SU-DHL-6 (cell line): ENCODE data around the gene FADS1.

ENCODE experiments used
- H2AFZ ChIP-seq: fragments of 200-600 bp; sonication (generic); 2 replicates; pipeline ENCODE4 v1.6.1; 2014; ENCODE audit warnings: low read depth, mild to moderate bottlenecking, moderate library complexity, mixed read lengths, antibody characterized with exemption, low read length; ENCODE audit not compliant: severe bottlenecking
- H3F3A ChIP-seq: fragments of 200-600 bp; shearing (Covaris generic); 2 replicates; pipeline ENCODE4 v1.6.0; 2016; ENCODE audit warnings: antibody characterized with exemption, mild to moderate bottlenecking; ENCODE audit not compliant: insufficient read depth
- H3K27ac ChIP-seq: fragments of 200-600 bp; sonication (generic); 2 replicates; pipeline ENCODE4 v1.5.1; 2016; ENCODE audit warnings: low read depth, mild to moderate bottlenecking, low read length, moderate library complexity, mixed read lengths
- H3K27me3 ChIP-seq: fragments of 200-600 bp; sonication (generic), shearing (Covaris generic); 2 replicates; pipeline ENCODE4 v1.6.0; 2014; ENCODE audit warnings: mild to moderate bottlenecking, low read length
- H3K36me3 ChIP-seq: fragments of 200-600 bp; sonication (generic); 2 replicates; pipeline ENCODE4 v1.6.1; 2014; ENCODE audit warnings: mild to moderate bottlenecking, low read length, mixed read lengths
- H3K4me2 ChIP-seq: fragments of 300-600, 200-600 bp; shearing (Covaris generic), sonication (generic); 2 replicates; pipeline ENCODE4 v1.6.0; 2014; ENCODE audit warnings: low read length, low read depth, mild to moderate bottlenecking; ENCODE audit not compliant: poor library complexity, severe bottlenecking
- H3K4me3 ChIP-seq: fragments of 200-600 bp; sonication (generic); 2 replicates; pipeline ENCODE4 v1.5.1; 2014; ENCODE audit warnings: antibody characterized with exemption, low read length, mild to moderate bottlenecking, mixed read lengths; ENCODE audit not compliant: insufficient read depth, poor library complexity, severe bottlenecking
- H3K79me2 ChIP-seq: fragments of 200-600 bp; sonication (generic); 2 replicates; pipeline ENCODE4 v1.6.1; 2014; ENCODE audit warnings: mild to moderate bottlenecking, low read length, moderate library complexity; ENCODE audit not compliant: insufficient read depth
- H3K9ac ChIP-seq: fragments of 200-600 bp; sonication (generic); 2 replicates; pipeline ENCODE4 v1.7.0; 2014; ENCODE audit warnings: mild to moderate bottlenecking, low read length
- H3K9me2 ChIP-seq: fragments of 200-600 bp; sonication (generic); replicated peaks from 2 replicates; pipeline ENCODE4 v1.6.1; 2014; ENCODE audit warnings: low read length; ENCODE audit not compliant: insufficient read depth
- H3K9me3 ChIP-seq: fragments of 200-600 bp; sonication (generic); 2 replicates; pipeline ENCODE4 v1.6.1; 2014; ENCODE audit warnings: low read length, mixed read lengths; ENCODE audit not compliant: insufficient read depth
- H4K20me1 ChIP-seq: fragments of 200-600 bp; sonication (generic); 2 replicates; pipeline ENCODE4 v1.6.1; 2014; ENCODE audit warnings: low read depth, mild to moderate bottlenecking, antibody characterized with exemption, low read length, moderate library complexity, mixed read lengths
- EZH2phosphoT487 ChIP-seq: fragments of 200-600 bp; sonication (generic), shearing (Covaris generic); conservative IDR thresholded peaks from 2 replicates; pipeline ENCODE4 v1.6.1; 2018; ENCODE audit warnings: mild to moderate bottlenecking, antibody characterized with exemption, low read length, moderate library complexity, mixed read lengths
- TF ChIP-seq, protein P1 (sequence below): fragments of 200-600 bp; sonication (generic); IDR thresholded peaks from one replicate; pipeline ENCODE4 v1.5.1; 2017; ENCODE audit warnings: antibody characterized with exemption, mild to moderate bottlenecking, low read length, moderate library complexity; ENCODE audit not compliant: insufficient read depth, poor library complexity, severe bottlenecking

FADS1 gene

DNA sequence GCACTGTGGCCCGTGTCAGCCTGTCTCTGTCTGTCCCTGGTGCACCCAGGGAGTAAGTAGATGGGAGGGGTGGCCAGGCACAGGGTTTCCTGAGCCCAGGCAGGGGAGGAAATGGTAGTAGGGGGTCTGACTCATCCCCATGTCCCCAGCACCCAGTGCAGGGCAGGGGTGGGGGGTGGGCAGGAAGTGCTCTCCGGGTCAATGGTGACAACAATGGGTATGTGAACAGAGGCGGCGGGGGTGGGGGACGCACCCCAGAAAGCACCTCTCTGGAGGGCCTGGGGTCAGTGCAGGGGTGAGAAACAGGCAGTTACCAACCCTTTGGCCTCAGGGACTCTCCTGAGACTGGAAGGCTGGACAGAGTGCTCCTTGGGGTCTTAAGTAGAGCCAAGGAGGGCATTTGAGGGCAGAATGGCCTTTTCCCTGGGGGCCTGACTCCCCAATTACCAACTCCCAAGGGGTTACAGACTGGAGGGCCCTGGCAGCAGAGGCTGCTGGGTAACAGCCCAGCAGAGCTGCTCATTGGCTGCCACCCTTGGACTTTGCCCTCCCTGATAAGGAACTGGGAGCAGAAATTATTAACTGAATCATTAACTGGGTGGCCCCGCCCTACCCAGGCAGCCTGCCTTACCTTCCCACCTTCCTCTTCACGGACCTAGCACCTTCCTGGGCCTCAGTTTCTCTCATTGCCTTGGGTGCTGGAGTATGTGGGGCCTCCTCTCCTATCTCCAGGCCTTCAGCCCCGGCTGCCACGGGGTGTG is 60.2 kb downstream of the FADS1 start:
- Histone ChIP-seq H3K9ac (no peak overlapping the region), H4K20me1 (no peaks in the 10 kb centered on the region), H3F3A (no peaks in the 10 kb centered on the region), H3K4me3 (no peak overlapping the region), H3K9me3 (no peaks in the 10 kb centered on the region), H3K79me2 (no peaks in the 10 kb centered on the region), H3K36me3 (no peaks in the 10 kb centered on the region), H3K9me2 (no peaks in the 10 kb centered on the region), H3K27ac (no peak overlapping the region), H3K4me2 (no peak overlapping the region), H2AFZ (no peak overlapping the region), H3K27me3 (no peaks in the 10 kb centered on the region)
- TF ChIP-seq, protein P1, sequence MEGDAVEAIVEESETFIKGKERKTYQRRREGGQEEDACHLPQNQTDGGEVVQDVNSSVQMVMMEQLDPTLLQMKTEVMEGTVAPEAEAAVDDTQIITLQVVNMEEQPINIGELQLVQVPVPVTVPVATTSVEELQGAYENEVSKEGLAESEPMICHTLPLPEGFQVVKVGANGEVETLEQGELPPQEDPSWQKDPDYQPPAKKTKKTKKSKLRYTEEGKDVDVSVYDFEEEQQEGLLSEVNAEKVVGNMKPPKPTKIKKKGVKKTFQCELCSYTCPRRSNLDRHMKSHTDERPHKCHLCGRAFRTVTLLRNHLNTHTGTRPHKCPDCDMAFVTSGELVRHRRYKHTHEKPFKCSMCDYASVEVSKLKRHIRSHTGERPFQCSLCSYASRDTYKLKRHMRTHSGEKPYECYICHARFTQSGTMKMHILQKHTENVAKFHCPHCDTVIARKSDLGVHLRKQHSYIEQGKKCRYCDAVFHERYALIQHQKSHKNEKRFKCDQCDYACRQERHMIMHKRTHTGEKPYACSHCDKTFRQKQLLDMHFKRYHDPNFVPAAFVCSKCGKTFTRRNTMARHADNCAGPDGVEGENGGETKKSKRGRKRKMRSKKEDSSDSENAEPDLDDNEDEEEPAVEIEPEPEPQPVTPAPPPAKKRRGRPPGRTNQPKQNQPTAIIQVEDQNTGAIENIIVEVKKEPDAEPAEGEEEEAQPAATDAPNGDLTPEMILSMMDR: no peak
- no peak for TF ChIP-seq EZH2phosphoT487

DNA sequence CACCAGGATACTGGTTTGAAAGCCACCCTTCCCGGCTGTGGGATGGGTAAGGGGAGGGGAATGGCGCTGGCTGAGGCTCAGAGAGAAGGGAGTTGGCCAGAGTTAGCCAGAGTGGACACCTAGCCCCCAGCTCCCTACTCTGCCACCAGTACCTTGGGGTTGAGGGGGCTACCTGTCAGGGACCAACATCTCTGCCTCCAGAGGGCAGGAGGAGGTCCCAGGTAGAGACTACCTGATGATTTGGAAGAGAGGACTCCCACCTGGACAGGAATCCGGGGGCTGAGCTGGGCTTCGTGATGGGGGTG is 60.7 kb downstream of the FADS1 start:
- TF ChIP-seq, protein P1: no peak
- no peak for TF ChIP-seq EZH2phosphoT487
- no peaks in the 10 kb centered on the region for H3K79me2 ChIP-seq
- H3K9ac ChIP-seq: no peak overlapping the region
- no peaks in the 10 kb centered on the region for H3K36me3 ChIP-seq
- H3F3A ChIP-seq: no peaks in the 10 kb centered on the region
- no peaks in the 10 kb centered on the region for H3K9me3 ChIP-seq
- no peak overlapping the region for H2AFZ ChIP-seq
- H3K27ac ChIP-seq: no peak overlapping the region
- no peak overlapping the region for H3K4me2 ChIP-seq
- H4K20me1 ChIP-seq: no peaks in the 10 kb centered on the region
- no peaks in the 10 kb centered on the region for H3K9me2 ChIP-seq
- H3K4me3 ChIP-seq: no peak overlapping the region
- no peaks in the 10 kb centered on the region for H3K27me3 ChIP-seq

DNA sequence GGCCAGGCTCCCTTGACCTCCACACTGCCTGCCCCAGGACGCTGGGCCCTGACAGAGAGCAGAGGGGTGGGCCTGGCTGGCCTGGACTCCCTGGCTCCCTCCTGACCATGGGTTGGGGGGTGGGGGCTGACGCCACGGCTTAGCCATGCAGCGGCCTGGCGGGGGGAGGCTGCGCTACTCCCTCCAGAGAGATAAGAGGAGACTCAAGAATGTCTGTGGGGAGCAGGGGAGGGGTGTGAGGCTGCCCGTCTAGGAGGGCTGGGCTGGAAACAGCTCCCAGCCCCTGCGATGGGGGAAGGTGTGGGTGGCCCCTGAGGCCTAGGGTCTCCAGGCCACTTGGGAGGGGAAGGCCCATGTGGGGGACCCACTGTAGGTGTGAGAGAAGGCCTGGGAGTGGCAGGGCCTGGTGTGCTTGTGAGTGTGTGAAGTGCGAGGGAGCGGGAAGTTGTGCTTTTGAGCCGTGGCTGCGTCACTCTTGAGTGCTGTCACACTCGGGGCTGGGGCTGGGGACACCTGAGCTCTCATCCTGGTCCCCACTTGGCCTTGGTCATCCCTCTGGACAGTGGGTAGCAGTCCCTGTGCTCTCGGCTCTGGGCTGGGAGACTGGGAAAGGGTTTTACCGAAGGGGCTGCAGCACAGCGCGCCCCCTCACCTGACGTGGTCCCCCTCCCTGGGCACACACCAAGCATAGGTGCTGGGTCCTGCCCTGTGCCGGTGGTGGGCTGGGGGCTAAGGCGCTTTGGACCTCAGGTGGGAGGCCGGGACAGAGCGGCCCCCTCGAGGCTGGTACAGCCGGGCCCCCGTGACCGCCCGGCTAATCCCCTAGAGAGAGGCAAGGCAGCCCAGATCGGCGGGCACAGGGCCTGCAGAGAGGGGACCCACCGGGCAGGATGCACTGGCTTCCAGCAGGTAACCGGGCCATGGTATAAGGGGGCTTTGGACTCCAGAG is 62.0 kb downstream of the FADS1 start:
- no peaks in the 10 kb centered on the region for H3K9me2 ChIP-seq
- no peaks in the 10 kb centered on the region for H3F3A ChIP-seq
- TF ChIP-seq, protein P1: no peak
- TF ChIP-seq EZH2phosphoT487: no peak
- H3K27me3 ChIP-seq: no peaks in the 10 kb centered on the region
- no peaks in the 10 kb centered on the region for H4K20me1 ChIP-seq
- H3K27ac ChIP-seq: no peak overlapping the region
- no peaks in the 10 kb centered on the region for H3K36me3 ChIP-seq
- H3K4me3 ChIP-seq: no peak overlapping the region
- no peaks in the 10 kb centered on the region for H3K79me2 ChIP-seq
- H3K4me2 ChIP-seq: no peak overlapping the region
- H2AFZ ChIP-seq: no peak overlapping the region
- no peaks in the 10 kb centered on the region for H3K9me3 ChIP-seq
- H3K9ac ChIP-seq: no peak overlapping the region
